ENCODE measurements around the gene ZBTB5. TPM values are rescaled to one million over a fixed set of nuclear protein-coding genes. Genes with fewer than 3 reads are reported as not detected.
A peak's percentile ranks its signal among the peaks of the same experiment; 100 is the strongest.

ZBTB5 gene
- total and polyA plus RNA-seq, 4 donors: 2.4 to 9.4 (median 6.5) TPM

DNA sequence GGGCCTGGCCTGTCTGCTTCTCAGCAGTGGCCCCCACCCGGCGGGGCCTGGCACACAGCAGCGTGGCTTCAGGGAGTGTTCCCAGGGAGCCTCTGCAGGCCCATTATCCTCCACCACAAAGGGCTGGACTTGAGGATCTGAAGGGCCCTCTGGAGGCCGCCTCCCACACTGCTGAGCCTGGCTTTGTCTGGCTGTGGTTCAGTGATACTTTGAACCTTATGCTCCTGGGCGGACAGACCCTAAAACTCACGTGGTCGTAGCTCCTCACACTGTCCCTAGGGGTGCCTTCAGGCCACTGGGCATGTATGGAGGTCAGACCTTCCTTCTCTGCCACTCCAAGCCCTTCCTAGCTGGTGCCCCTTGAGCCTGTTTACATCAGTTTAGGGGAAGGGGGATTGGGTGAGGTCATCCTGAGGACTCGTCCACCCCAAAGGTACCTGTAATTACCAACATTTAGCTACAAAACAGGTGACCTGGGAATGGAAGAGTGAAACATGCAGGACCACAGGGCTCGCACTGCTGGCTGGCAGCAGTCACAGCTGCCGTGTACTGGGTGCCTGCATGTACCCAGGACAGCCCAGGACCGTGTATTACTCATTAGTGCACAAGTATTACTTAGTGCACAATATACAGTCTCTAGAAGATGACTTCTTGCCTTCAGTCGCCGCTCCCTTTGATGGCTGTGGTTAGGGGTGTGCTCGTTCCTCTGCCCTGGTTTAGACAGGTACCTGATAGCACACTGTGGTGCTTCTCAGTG lies 34.2 kb downstream of the ZBTB5 start:
- Histone ChIP-seq H3K4me3 (ENCODE audit: low read depth in 1 of 3, low read length in 3 of 3) (no peak overlapping the region), H3K27ac (ENCODE audit: low read depth in 1 of 2, low read length in 2 of 2) (peak overlapping the region in 1 of 2 donors; percentile 81), H3K9me3 (ENCODE audit: control insufficient read depth in 4 of 4, low read length in 3 of 4) (no peaks in the 10 kb centered on the region), H3K4me1 (ENCODE audit: control insufficient read depth in 4 of 4, insufficient read depth in 4 of 4, low read length in 3 of 4) (peaks cover 22 to 86% (median 76%) of the 10 kb centered on the region in 4 donors), H3K9ac (ENCODE audit: low read depth in 1 of 2, low read length in 2 of 2) (no peak overlapping the region), H3K27me3 (ENCODE audit: control insufficient read depth in 4 of 4, insufficient read depth in 4 of 4, low read length in 3 of 4) (no peaks in the 10 kb centered on the region), H3K36me3 (ENCODE audit: control insufficient read depth in 4 of 4, insufficient read depth in 3 of 4, low read depth in 1 of 4, low read length in 3 of 4) (peaks cover 19 to 55% (median 44%) of the 10 kb centered on the region in 4 donors)
- WGBS: 45% methylated on average over 14 of the region's 14 CpGs
- TF ChIP-seq, protein P1, sequence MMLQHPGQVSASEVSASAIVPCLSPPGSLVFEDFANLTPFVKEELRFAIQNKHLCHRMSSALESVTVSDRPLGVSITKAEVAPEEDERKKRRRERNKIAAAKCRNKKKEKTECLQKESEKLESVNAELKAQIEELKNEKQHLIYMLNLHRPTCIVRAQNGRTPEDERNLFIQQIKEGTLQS (IDR thresholded peaks at IDR 0.05): no peak
- peak; percentile 15 for TF ChIP-seq YY1 (IDR thresholded peaks at IDR 0.05)
- TF ChIP-seq TAF1 (conservative IDR thresholded peaks at IDR 0.05): no peak
- peak; percentile 76 to 83 for TF ChIP-seq HNF4A (conservative IDR thresholded peaks at IDR 0.05)
- TF ChIP-seq, protein P2, sequence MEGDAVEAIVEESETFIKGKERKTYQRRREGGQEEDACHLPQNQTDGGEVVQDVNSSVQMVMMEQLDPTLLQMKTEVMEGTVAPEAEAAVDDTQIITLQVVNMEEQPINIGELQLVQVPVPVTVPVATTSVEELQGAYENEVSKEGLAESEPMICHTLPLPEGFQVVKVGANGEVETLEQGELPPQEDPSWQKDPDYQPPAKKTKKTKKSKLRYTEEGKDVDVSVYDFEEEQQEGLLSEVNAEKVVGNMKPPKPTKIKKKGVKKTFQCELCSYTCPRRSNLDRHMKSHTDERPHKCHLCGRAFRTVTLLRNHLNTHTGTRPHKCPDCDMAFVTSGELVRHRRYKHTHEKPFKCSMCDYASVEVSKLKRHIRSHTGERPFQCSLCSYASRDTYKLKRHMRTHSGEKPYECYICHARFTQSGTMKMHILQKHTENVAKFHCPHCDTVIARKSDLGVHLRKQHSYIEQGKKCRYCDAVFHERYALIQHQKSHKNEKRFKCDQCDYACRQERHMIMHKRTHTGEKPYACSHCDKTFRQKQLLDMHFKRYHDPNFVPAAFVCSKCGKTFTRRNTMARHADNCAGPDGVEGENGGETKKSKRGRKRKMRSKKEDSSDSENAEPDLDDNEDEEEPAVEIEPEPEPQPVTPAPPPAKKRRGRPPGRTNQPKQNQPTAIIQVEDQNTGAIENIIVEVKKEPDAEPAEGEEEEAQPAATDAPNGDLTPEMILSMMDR (IDR thresholded peaks at IDR 0.05; ENCODE audit: low read depth, low read length, missing input control): peak; percentile 35
- peak; percentile 9 for TF ChIP-seq FOXA2 (IDR thresholded peaks at IDR 0.05)
- TF ChIP-seq EGR1 (IDR thresholded peaks at IDR 0.05; ENCODE audit: low read depth in 2 of 2): no peak
- TF ChIP-seq SP1 (IDR thresholded peaks at IDR 0.05): peak; percentile 63
- TF ChIP-seq HNF4G (IDR thresholded peaks at IDR 0.05): peak; percentile 63
- peak; percentile 21 for TF ChIP-seq FOXA1 (IDR thresholded peaks at IDR 0.05)
- TF ChIP-seq, protein P3, sequence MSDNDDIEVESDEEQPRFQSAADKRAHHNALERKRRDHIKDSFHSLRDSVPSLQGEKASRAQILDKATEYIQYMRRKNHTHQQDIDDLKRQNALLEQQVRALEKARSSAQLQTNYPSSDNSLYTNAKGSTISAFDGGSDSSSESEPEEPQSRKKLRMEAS (IDR thresholded peaks at IDR 0.05): no peak
- peak; percentile 76 to 87 for TF ChIP-seq RXRA (IDR thresholded peaks at IDR 0.05)
- TF ChIP-seq, protein P4, sequence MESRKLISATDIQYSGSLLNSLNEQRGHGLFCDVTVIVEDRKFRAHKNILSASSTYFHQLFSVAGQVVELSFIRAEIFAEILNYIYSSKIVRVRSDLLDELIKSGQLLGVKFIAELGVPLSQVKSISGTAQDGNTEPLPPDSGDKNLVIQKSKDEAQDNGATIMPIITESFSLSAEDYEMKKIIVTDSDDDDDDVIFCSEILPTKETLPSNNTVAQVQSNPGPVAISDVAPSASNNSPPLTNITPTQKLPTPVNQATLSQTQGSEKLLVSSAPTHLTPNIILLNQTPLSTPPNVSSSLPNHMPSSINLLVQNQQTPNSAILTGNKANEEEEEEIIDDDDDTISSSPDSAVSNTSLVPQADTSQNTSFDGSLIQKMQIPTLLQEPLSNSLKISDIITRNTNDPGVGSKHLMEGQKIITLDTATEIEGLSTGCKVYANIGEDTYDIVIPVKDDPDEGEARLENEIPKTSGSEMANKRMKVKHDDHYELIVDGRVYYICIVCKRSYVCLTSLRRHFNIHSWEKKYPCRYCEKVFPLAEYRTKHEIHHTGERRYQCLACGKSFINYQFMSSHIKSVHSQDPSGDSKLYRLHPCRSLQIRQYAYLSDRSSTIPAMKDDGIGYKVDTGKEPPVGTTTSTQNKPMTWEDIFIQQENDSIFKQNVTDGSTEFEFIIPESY (IDR thresholded peaks at IDR 0.05): no peak
- TF ChIP-seq, protein P5, sequence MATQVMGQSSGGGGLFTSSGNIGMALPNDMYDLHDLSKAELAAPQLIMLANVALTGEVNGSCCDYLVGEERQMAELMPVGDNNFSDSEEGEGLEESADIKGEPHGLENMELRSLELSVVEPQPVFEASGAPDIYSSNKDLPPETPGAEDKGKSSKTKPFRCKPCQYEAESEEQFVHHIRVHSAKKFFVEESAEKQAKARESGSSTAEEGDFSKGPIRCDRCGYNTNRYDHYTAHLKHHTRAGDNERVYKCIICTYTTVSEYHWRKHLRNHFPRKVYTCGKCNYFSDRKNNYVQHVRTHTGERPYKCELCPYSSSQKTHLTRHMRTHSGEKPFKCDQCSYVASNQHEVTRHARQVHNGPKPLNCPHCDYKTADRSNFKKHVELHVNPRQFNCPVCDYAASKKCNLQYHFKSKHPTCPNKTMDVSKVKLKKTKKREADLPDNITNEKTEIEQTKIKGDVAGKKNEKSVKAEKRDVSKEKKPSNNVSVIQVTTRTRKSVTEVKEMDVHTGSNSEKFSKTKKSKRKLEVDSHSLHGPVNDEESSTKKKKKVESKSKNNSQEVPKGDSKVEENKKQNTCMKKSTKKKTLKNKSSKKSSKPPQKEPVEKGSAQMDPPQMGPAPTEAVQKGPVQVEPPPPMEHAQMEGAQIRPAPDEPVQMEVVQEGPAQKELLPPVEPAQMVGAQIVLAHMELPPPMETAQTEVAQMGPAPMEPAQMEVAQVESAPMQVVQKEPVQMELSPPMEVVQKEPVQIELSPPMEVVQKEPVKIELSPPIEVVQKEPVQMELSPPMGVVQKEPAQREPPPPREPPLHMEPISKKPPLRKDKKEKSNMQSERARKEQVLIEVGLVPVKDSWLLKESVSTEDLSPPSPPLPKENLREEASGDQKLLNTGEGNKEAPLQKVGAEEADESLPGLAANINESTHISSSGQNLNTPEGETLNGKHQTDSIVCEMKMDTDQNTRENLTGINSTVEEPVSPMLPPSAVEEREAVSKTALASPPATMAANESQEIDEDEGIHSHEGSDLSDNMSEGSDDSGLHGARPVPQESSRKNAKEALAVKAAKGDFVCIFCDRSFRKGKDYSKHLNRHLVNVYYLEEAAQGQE (IDR thresholded peaks at IDR 0.05): peak; percentile 15
- TF ChIP-seq JUND (IDR thresholded peaks at IDR 0.05): peak; percentile 28 to 49
- no peak for TF ChIP-seq NR2F2 (IDR thresholded peaks at IDR 0.05)
- peak; percentile 60 to 71 for TF ChIP-seq RAD21 (IDR thresholded peaks at IDR 0.05)
- no peak for TF ChIP-seq GABPA (IDR thresholded peaks at IDR 0.05 in 1 of 2, conservative IDR thresholded peaks at IDR 0.05 in 1 of 2)
- DNase-seq (ENCODE audit: low spot score): no peak

Data from liver (tissue), 9 donors.